Body of pancreas (tissue), 4 donors: ENCODE measurements around the gene ANO3. TPM values are rescaled to one million over a fixed set of nuclear protein-coding genes. Genes with fewer than 3 reads are reported as not detected.

Source experiments
- ATAC-seq: fragments of 150-250 bp; one replicate; pipeline ENCODE4 v1.9.1; 2016
- DNase-seq, 4 donors: peaks; one replicate each; pipeline ENCODE4 v3.0.0-alpha.2; 2019
- H3K27ac ChIP-seq, 4 donors: fragments of 200-600 bp; sonication (generic); 1 replicate in 3 of 4; 2 replicates in 1 of 4; pipeline versions ENCODE4 v1.5.1 to v1.6.1; 2016 to 2019; ENCODE audit warnings: mild to moderate bottlenecking in 1 of 4, mixed read lengths in 1 of 4, moderate library complexity in 1 of 4
- H3K27me3 ChIP-seq, 2 donors: fragments of 200-600 bp; sonication (generic); one replicate each; pipeline ENCODE4 v1.6.0; 2016; ENCODE audit warnings: mild to moderate bottlenecking in 1 of 2
- H3K36me3 ChIP-seq, 2 donors: fragments of 200-600 bp; sonication (generic); replicated peaks in 1 of 2; 2 replicates each; pipeline ENCODE4 v1.5.1; 2016; ENCODE audit warnings: low read depth in 2 of 2; ENCODE audit not compliant: insufficient read depth in 1 of 2
- H3K4me1 ChIP-seq: fragments of 200-600 bp; sonication (generic); one replicate; pipeline ENCODE4 v1.6.0; 2016
- H3K4me3 ChIP-seq, 2 donors: fragments of 200-600 bp; sonication (generic); 1 replicate in 1 of 2; 2 replicates in 1 of 2; pipeline ENCODE4 v1.5.1; 2016 to 2019
- H3K9me3 ChIP-seq, 3 donors: fragments of 200-600 bp; sonication (generic); 1 replicate in 2 of 3; 2 replicates in 1 of 3; pipeline ENCODE4 v1.5.1; 2016
- CTCF ChIP-seq, 7 experiments: fragments of 450-650 bp in 4 of 7; fragments of 200-600 bp in 3 of 7; sonication (generic) in 3 of 7; IDR thresholded peaks; one replicate each; pipeline ENCODE4 v1.5.1; 2016 to 2019; ENCODE audit warnings: antibody characterized with exemption in 7 of 7
- POLR2A ChIP-seq, 3 donors: fragments of 450-650 bp; IDR thresholded peaks; one replicate each; pipeline ENCODE4 v1.6.1; 2016; ENCODE audit warnings: antibody characterized with exemption in 3 of 3, mild to moderate bottlenecking in 2 of 3
- WGBS, 2 donors: methylation state at CpG; one replicate each; pipeline ENCODE4 v1.1.5; 2017; 5-methylcytosine and 5-hydroxymethylcytosine counted together
- intact Hi-C: fragments of 100-400 bp; cut with DNase I; formaldehyde crosslinking; loops from one replicate; pipeline ENCODE4 v1.15.1; 2023
- total RNA-seq, 2 donors: library from RNA; depleted of rRNA; stranded (reverse); fragments of >200 nt; gene quantifications; one replicate each; pipeline ENCODE4 v1.1.0, GENCODE V29; 2016

ANO3 gene
- total RNA-seq, 2 donors from 2014 or later: 0.52 to 5.3 TPM

- TF ChIP-seq CTCF (IDR thresholded peaks at IDR 0.05) (no peak), POLR2A (IDR thresholded peaks at IDR 0.05) (no peak)
- no peak overlapping the region for H3K27ac ChIP-seq
- intact Hi-C loops: no loop called here
- ATAC-seq: no peak
- peaks cover 8% of the 10 kb centered on the region for H3K4me1 ChIP-seq
- no peaks in the 10 kb centered on the region for H3K9me3 ChIP-seq
- H3K36me3 ChIP-seq: no peaks in the 10 kb centered on the region
- no peak for DNase-seq
- H3K4me3 ChIP-seq: no peak overlapping the region
- H3K27me3 ChIP-seq: no peaks in the 10 kb centered on the region
These were observed 8.1 kb upstream of the ANO3 start for GRCh38 chr11:26323837-26324236.

- 32 to 39% methylated on average over 2 of the region's 2 CpGs for WGBS, 2 donors
- no peak overlapping the region for H3K4me3 ChIP-seq
- no peaks in the 10 kb centered on the region for H3K36me3 ChIP-seq
- no peak overlapping the region for H3K27ac ChIP-seq
- TF ChIP-seq POLR2A (IDR thresholded peaks at IDR 0.05) (no peak), CTCF (IDR thresholded peaks at IDR 0.05) (no peak)
- no peaks in the 10 kb centered on the region for H3K27me3 ChIP-seq
- H3K4me1 ChIP-seq: peaks cover 8% of the 10 kb centered on the region
- DNase-seq: no peak
- intact Hi-C loops: no loop called here
- ATAC-seq: no peak
- H3K9me3 ChIP-seq: no peaks in the 10 kb centered on the region
These were observed 7.7 kb upstream of the ANO3 start for GRCh38 chr11:26324270-26324669.

GRCh38 chr11:26326793-26327400 lies 5.0 kb upstream of the ANO3 start:
- no peak overlapping the region for H3K4me3 ChIP-seq
- peaks cover 11% of the 10 kb centered on the region for H3K4me1 ChIP-seq
- 60 to 63% methylated on average over 4 of the region's 4 CpGs for WGBS, 2 donors
- no peak for ATAC-seq
- H3K27ac ChIP-seq: no peak overlapping the region
- no peaks in the 10 kb centered on the region for H3K27me3 ChIP-seq
- H3K9me3 ChIP-seq: no peaks in the 10 kb centered on the region
- intact Hi-C loops: no loop called here
- DNase-seq: no peak
- H3K36me3 ChIP-seq: no peaks in the 10 kb centered on the region
- TF ChIP-seq CTCF (IDR thresholded peaks at IDR 0.05): no peak
- TF ChIP-seq POLR2A (IDR thresholded peaks at IDR 0.05): no peak

- 21 to 45% methylated on average over 2 of the region's 2 CpGs for WGBS, 2 donors
- H3K36me3 ChIP-seq: no peaks in the 10 kb centered on the region
- no peak overlapping the region for H3K27ac ChIP-seq
- ATAC-seq (no peak), DNase-seq (no peak)
- H3K4me3 ChIP-seq: no peak overlapping the region
- peaks cover 10% of the 10 kb centered on the region for H3K4me1 ChIP-seq
- intact Hi-C loops: no loop called here
- H3K9me3 ChIP-seq: no peaks in the 10 kb centered on the region
- H3K27me3 ChIP-seq: no peaks in the 10 kb centered on the region
- no peak for TF ChIP-seq CTCF (IDR thresholded peaks at IDR 0.05)
- TF ChIP-seq POLR2A (IDR thresholded peaks at IDR 0.05): no peak
These were observed 2.7 kb upstream of the ANO3 start for GRCh38 chr11:26329206-26329605.

- TF ChIP-seq POLR2A (IDR thresholded peaks at IDR 0.05) (no peak), CTCF (IDR thresholded peaks at IDR 0.05) (no peak)
- Histone ChIP-seq H3K36me3 (no peaks in the 10 kb centered on the region), H3K27me3 (no peaks in the 10 kb centered on the region), H3K27ac (no peak overlapping the region), H3K9me3 (no peaks in the 10 kb centered on the region), H3K4me3 (no peak overlapping the region), H3K4me1 (peaks cover 10% of the 10 kb centered on the region)
- intact Hi-C loops: no loop called here
- DNase-seq (no peak), ATAC-seq (no peak)
- WGBS, 2 donors: 63 to 72% methylated on average over 4 of the region's 4 CpGs
These were observed 1.7 kb upstream of the ANO3 start for GRCh38 chr11:26330262-26330661.
